GM23338 (cell line): ENCODE data around the gene SLC35F1. TPM values are rescaled to one million over a fixed set of nuclear protein-coding genes. Genes with fewer than 3 reads are reported as not detected.

ENCODE experiments used
- ATAC-seq: fragments of 200-7000 bp; cut with Tn5 transposase; 3 replicates; pipeline ENCODE4 v1.9.1; 2020
- DNase-seq: peaks from one replicate; pipeline ENCODE4 v3.0.0-alpha.2; 2015; ENCODE audit warnings: low spot score
- H2AFZ ChIP-seq: fragments of 200-600 bp; sonication (generic); 2 replicates; pipeline ENCODE4 v1.8.0; 2016; ENCODE audit warnings: antibody characterized with exemption, mild to moderate bottlenecking, moderate library complexity
- H3F3A ChIP-seq: fragments of 200-600 bp; sonication (generic); replicated peaks from 2 replicates; pipeline ENCODE4 v1.8.0; 2017; ENCODE audit warnings: antibody characterized with exemption, mixed run types, low read depth
- H3K27ac ChIP-seq: fragments of 200-600 bp; sonication (generic); 2 replicates; pipeline ENCODE4 v1.6.1; 2016; ENCODE audit warnings: low read depth
- H3K27me3 ChIP-seq: fragments of 200-600 bp; sonication (generic); 2 replicates; pipeline ENCODE4 v1.8.0; 2016; ENCODE audit warnings: mild to moderate bottlenecking, mixed run types, moderate library complexity; ENCODE audit not compliant: insufficient read depth
- H3K36me3 ChIP-seq: fragments of 200-600 bp; sonication (generic); 2 replicates; pipeline ENCODE4 v1.8.0; 2016; ENCODE audit warnings: mild to moderate bottlenecking; ENCODE audit not compliant: insufficient read depth
- H3K4me1 ChIP-seq: fragments of 200-600 bp; sonication (generic); 2 replicates; pipeline ENCODE4 v1.8.0; 2016; ENCODE audit warnings: mild to moderate bottlenecking, moderate library complexity; ENCODE audit not compliant: insufficient read depth
- H3K4me2 ChIP-seq: fragments of 200-600 bp; sonication (generic); 2 replicates; pipeline ENCODE4 v1.7.1; 2017; ENCODE audit warnings: mixed run types
- H3K4me3 ChIP-seq: fragments of 200-600 bp; sonication (generic); 2 replicates; pipeline ENCODE4 v1.6.1; 2016; ENCODE audit warnings: mixed run types
- H3K79me2 ChIP-seq: fragments of 200-600 bp; sonication (generic); replicated peaks from 2 replicates; pipeline ENCODE4 v1.8.0; 2017; ENCODE audit warnings: mild to moderate bottlenecking; ENCODE audit not compliant: insufficient read depth
- H3K9me2 ChIP-seq: fragments of 200-600 bp; sonication (generic); 2 replicates; pipeline ENCODE4 v1.8.0; 2017; ENCODE audit not compliant: insufficient read depth
- H4K20me1 ChIP-seq: fragments of 200-600 bp; sonication (generic); replicated peaks from 2 replicates; pipeline ENCODE4 v1.8.0; 2017; ENCODE audit warnings: mild to moderate bottlenecking; ENCODE audit not compliant: insufficient read depth
- H3K27ac Mint-ChIP-seq: 2 replicates; pipeline ENCODE4 v1.8.0; 2020; ENCODE audit warnings: inconsistent platforms, mild to moderate bottlenecking, moderate library complexity, mixed read lengths
- H3K27me3 Mint-ChIP-seq: 3 replicates; pipeline ENCODE4 v1.8.0; 2022; ENCODE audit warnings: low read depth, mild to moderate bottlenecking, moderate library complexity, mixed read lengths, inconsistent platforms; ENCODE audit not compliant: insufficient read depth, poor library complexity
- H3K36me3 Mint-ChIP-seq: 3 replicates; pipeline ENCODE4 v1.8.0; 2021; ENCODE audit warnings: low read depth, mild to moderate bottlenecking, inconsistent platforms, moderate library complexity, mixed read lengths
- H3K4me1 Mint-ChIP-seq: 3 replicates; pipeline ENCODE4 v1.8.0; 2020; ENCODE audit warnings: mild to moderate bottlenecking, inconsistent platforms, mixed read lengths
- H3K4me3 Mint-ChIP-seq: 3 replicates; pipeline ENCODE4 v1.8.0; 2021; ENCODE audit warnings: moderate library complexity, mild to moderate bottlenecking, inconsistent platforms, mixed read lengths
- H3K9me3 Mint-ChIP-seq: 3 replicates; pipeline ENCODE4 v1.8.0; 2020; ENCODE audit warnings: moderate library complexity, mild to moderate bottlenecking, inconsistent platforms, mixed read lengths
- CREB1 ChIP-seq: fragments of 250-450 bp; sonication (Bioruptor Pico); IDR thresholded peaks from 2 replicates; pipeline ENCODE4 v1.5.0; 2020; ENCODE audit warnings: low read depth, mild to moderate bottlenecking, moderate library complexity
- CTCF ChIP-seq, 2 experiments: fragments of 200-600 bp in 1 of 2; sonication (generic) in 1 of 2; conservative IDR thresholded peaks; 2 replicates each; pipeline versions ENCODE4 v1.5.1 to v1.6.1; 2016 to 2017; ENCODE audit warnings: antibody characterized with exemption in 2 of 2, low read depth in 2 of 2, mild to moderate bottlenecking in 2 of 2, moderate library complexity in 1 of 2
- ETS1 ChIP-seq: IDR thresholded peaks from 2 replicates; pipeline ENCODE4 v1.6.1; 2016; ENCODE audit warnings: antibody characterized with exemption
- EZH2 ChIP-seq: fragments of 200-600 bp; sonication (generic); IDR thresholded peaks from one replicate; pipeline ENCODE4 v1.8.0; 2017; ENCODE audit warnings: antibody characterized with exemption, mild to moderate bottlenecking, low read depth; ENCODE audit not compliant: unreplicated experiment
- EZH2phosphoT487 ChIP-seq: fragments of 200-600 bp; sonication (generic); IDR thresholded peaks from one replicate; pipeline ENCODE4 v1.8.1; 2018; ENCODE audit warnings: antibody characterized with exemption; ENCODE audit not compliant: unreplicated experiment
- JUNB ChIP-seq: IDR thresholded peaks from one replicate; pipeline ENCODE4 v1.6.1; 2016; ENCODE audit warnings: antibody characterized with exemption; ENCODE audit not compliant: unreplicated experiment
- NANOG ChIP-seq: IDR thresholded peaks from 2 replicates; pipeline ENCODE4 v1.6.1; 2016; ENCODE audit warnings: antibody characterized with exemption, borderline replicate concordance
- POLR2AphosphoS5 ChIP-seq: IDR thresholded peaks from 2 replicates; pipeline ENCODE4 v1.6.1; 2016; ENCODE audit warnings: antibody characterized with exemption, low read depth
- REST ChIP-seq: IDR thresholded peaks from one replicate; pipeline ENCODE4 v1.6.1; 2018; ENCODE audit warnings: antibody characterized with exemption; ENCODE audit not compliant: unreplicated experiment
- STAT1 ChIP-seq: IDR thresholded peaks from one replicate; pipeline ENCODE4 v1.6.1; 2016; ENCODE audit warnings: antibody characterized with exemption; ENCODE audit not compliant: unreplicated experiment
- ZNF114 ChIP-seq: fragments of 250-450 bp; sonication (Bioruptor Pico); IDR thresholded peaks from 2 replicates; pipeline ENCODE4 v1.5.0; 2020; ENCODE audit warnings: mild to moderate bottlenecking, moderate library complexity
- ZNF331 ChIP-seq: fragments of 250-450 bp; sonication (Bioruptor Pico); IDR thresholded peaks from 2 replicates; pipeline ENCODE4 v1.5.0; 2020; ENCODE audit warnings: low read depth, mild to moderate bottlenecking, moderate library complexity
- ZNF462 ChIP-seq: fragments of 250-450 bp; sonication (Bioruptor Pico); IDR thresholded peaks from 2 replicates; pipeline ENCODE4 v1.5.0; 2020; ENCODE audit warnings: mild to moderate bottlenecking, moderate library complexity
- polyA plus RNA-seq: library from polyadenylated mRNA; unstranded; fragments of >200 nt; fragmentation: Nextera tagmentation; extraction: Ambion mirVana; gene quantifications from 2 replicates; pipeline ENCODE4 v1.2.1, GENCODE V29; 2016
- total RNA-seq: library from RNA; depleted of rRNA; stranded (reverse); fragments of >200 nt; shearing (Covaris generic); gene quantifications from 2 replicates; pipeline ENCODE4 v1.2.3, GENCODE V29; 2014

SLC35F1 gene
- total and polyA plus RNA-seq, 2 experiments from 2014 or later = 3.0 to 10.3 TPM

GRCh38 chr6:118128755-118129154, 221.7 kb downstream of the SLC35F1 start:
- no peak overlapping the region for H3K4me2 ChIP-seq
- H3F3A ChIP-seq = no peaks in the 10 kb centered on the region
- Mint-ChIP-seq H3K27ac (no peak overlapping the region; the same call in 1 of the 2 replicates), H3K9me3 (no peaks in the 10 kb centered on the region), H3K27me3 (peaks cover 3% of the 10 kb centered on the region), H3K4me1 (peaks cover 7% of the 10 kb centered on the region), H3K4me3 (no peak overlapping the region), H3K36me3 (no peaks in the 10 kb centered on the region)
- no peaks in the 10 kb centered on the region for H4K20me1 ChIP-seq
- 0 out of 2 replicates have a peak, but pooled peaks cover 5% of the 10 kb centered on the region for H3K4me1 ChIP-seq
- H3K36me3 ChIP-seq = no peaks in the 10 kb centered on the region
- peaks cover 3% of the 10 kb centered on the region; the same call in 1 of the 2 replicates for H3K9me2 ChIP-seq
- ATAC-seq (no peak), DNase-seq (no peak)
- no peak overlapping the region for H2AFZ ChIP-seq
- H3K4me3 ChIP-seq = no peak overlapping the region
- no peaks in the 10 kb centered on the region for H3K27me3 ChIP-seq
- TF ChIP-seq EZH2phosphoT487 (no peak), NANOG (no peak), POLR2AphosphoS5 (no peak), REST (no peak), ZNF462 (CRISPR knock-in tag) (no peak), EZH2 (no peak), CREB1 (CRISPR knock-in tag) (no peak), STAT1 (no peak), JUNB (no peak), ETS1 (no peak), CTCF (conservative IDR thresholded peaks at IDR 0.05; ENCODE audit: low read depth in 2 of 2) (no peak), ZNF114 (CRISPR knock-in tag) (no peak), ZNF331 (CRISPR knock-in tag) (no peak)
- no peaks in the 10 kb centered on the region for H3K79me2 ChIP-seq
- no peak overlapping the region for H3K27ac ChIP-seq
